ENCODE data around the gene FAM120B. TPM values are rescaled to one million over a fixed set of nuclear protein-coding genes. Genes with fewer than 3 reads are reported as not detected.

FAM120B gene
- total RNA-seq (2022; extraction: Qiagen RNA extraction), result 8.6 to 10.7 TPM (median 10.0 TPM) in 5 replicates

GRCh38 chr6:170306324-170307079 is at the start of gene FAM120B:
Gene FAM120B (plus strand): TSS chr6:170306758. CDS start chr6:170317391, 10,633 bp downstream.

GRCh38 chr6:170290296-170291128 is 16.0 kb upstream of the FAM120B start, which contains the start of gene DLL1:
Gene DLL1 (minus strand): TSS chr6:170291078. CDS start chr6:170290139, 939 bp downstream.

Other genes with a start within 250 kb of the FAM120B start
- 0.12 to 0.26 TPM (median 0.20 TPM) in 5 replicates for gene DLL1, start 15.7 kb upstream of the FAM120B start, total RNA-seq (2022; extraction: Qiagen RNA extraction)
- 230 to 263 TPM (median 241 TPM) in 5 replicates for gene PSMB1, start 246.5 kb downstream of the FAM120B start, total RNA-seq (2022; extraction: Qiagen RNA extraction)
- gene TBP, start 247.6 kb downstream of the FAM120B start, total RNA-seq (2022; extraction: Qiagen RNA extraction), result 14.6 to 17.0 TPM (median 15.7 TPM) in 5 replicates